Upper lobe of left lung (tissue), 4 donors: ENCODE measurements around the gene RAPGEF1.

Source experiments
- CTCF ChIP-seq, 6 experiments: fragments of 450-650 bp in 4 of 6; fragments of 200-600 bp in 2 of 6; sonication (generic) in 2 of 6; IDR thresholded peaks; one replicate each; pipeline ENCODE4 v1.5.1; 2016 to 2019; ENCODE audit warnings: antibody characterized with exemption in 6 of 6
- POLR2A ChIP-seq, 4 donors: fragments of 450-650 bp; IDR thresholded peaks; one replicate each; pipeline ENCODE4 v1.5.1; 2016 to 2017; ENCODE audit warnings: antibody characterized with exemption in 4 of 4, mild to moderate bottlenecking in 2 of 4
- POLR2AphosphoS5 ChIP-seq, 2 donors: sonication (generic); formaldehyde crosslinking; IDR thresholded peaks; one replicate each; pipeline ENCODE4 v1.5.1; 2017; ENCODE audit warnings: antibody characterized with exemption in 2 of 2

DNA sequence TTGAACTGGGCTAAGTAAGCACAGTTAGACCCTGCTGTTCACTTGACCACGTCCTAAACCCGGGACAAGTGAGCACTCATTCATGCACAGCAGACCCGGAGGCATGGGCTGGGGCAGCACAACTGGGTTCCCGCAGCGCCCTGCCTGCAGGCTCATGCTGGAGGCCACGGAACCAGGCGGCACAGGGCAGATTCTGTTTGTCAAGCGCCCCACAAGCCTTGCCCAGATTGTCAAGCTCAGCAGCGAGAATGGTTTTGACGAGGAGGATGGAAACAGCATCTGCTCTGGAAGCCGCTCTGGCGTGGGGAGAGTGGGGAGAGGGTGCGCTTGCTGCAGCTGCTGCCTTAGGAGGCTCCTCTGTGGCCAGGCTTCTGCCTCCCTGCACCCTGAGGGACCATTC, 161.9 kb downstream of the RAPGEF1 start:
- TF ChIP-seq CTCF (IDR thresholded peaks at IDR 0.05) (no peak), POLR2AphosphoS5 (IDR thresholded peaks at IDR 0.05) (no peak), POLR2A (IDR thresholded peaks at IDR 0.05) (no peak)
